Right atrium auricular region (tissue), 2 donors: ENCODE results near the gene PLD5. TPM values are rescaled to one million over a fixed set of nuclear protein-coding genes. Genes with fewer than 3 reads are reported as not detected.

ENCODE experiments used
- DNase-seq: peaks from one replicate; pipeline ENCODE4 v3.0.0-alpha.2; 2019; ENCODE audit warnings: low spot score
- H3K27ac ChIP-seq, 2 donors: fragments of 200-600 bp; sonication (generic); 1 replicate in 1 of 2; 2 replicates in 1 of 2; pipeline ENCODE4 v1.5.1; 2016 to 2019
- H3K27me3 ChIP-seq, 2 donors: fragments of 200-600 bp; sonication (generic); one replicate each; pipeline versions ENCODE4 v1.5.1 to v1.6.0; 2017 to 2019
- H3K36me3 ChIP-seq: fragments of 200-600 bp; sonication (generic); one replicate; pipeline ENCODE4 v1.5.1; 2016
- H3K4me1 ChIP-seq, 2 donors: fragments of 200-600 bp; sonication (generic); one replicate each; pipeline versions ENCODE4 v1.5.1 to v1.6.0; 2017 to 2019
- H3K4me3 ChIP-seq, 2 donors: fragments of 200-600 bp; sonication (generic); 1 replicate in 1 of 2; 2 replicates in 1 of 2; pipeline ENCODE4 v1.5.1; 2017 to 2019; ENCODE audit warnings: mild to moderate bottlenecking in 1 of 2, moderate library complexity in 1 of 2
- H3K9me3 ChIP-seq, 2 donors: fragments of 200-600 bp; sonication (generic); one replicate each; pipeline ENCODE4 v1.5.1; 2019
- total RNA-seq, 2 donors: library from RNA; depleted of rRNA; stranded (reverse); fragments of >200 nt; gene quantifications; one replicate each; pipeline ENCODE4 v1.1.0, GENCODE V29; 2016
- TF ChIP-seq, protein P1 (sequence below), 2 donors: fragments of 200-600 bp; sonication (generic); IDR thresholded peaks; one replicate each; pipeline ENCODE4 v1.5.1; 2019; ENCODE audit warnings: antibody characterized with exemption in 2 of 2

Gene PLD5
- total RNA-seq, 2 donors from 2014 or later = 0.12 to 0.19 TPM

DNA sequence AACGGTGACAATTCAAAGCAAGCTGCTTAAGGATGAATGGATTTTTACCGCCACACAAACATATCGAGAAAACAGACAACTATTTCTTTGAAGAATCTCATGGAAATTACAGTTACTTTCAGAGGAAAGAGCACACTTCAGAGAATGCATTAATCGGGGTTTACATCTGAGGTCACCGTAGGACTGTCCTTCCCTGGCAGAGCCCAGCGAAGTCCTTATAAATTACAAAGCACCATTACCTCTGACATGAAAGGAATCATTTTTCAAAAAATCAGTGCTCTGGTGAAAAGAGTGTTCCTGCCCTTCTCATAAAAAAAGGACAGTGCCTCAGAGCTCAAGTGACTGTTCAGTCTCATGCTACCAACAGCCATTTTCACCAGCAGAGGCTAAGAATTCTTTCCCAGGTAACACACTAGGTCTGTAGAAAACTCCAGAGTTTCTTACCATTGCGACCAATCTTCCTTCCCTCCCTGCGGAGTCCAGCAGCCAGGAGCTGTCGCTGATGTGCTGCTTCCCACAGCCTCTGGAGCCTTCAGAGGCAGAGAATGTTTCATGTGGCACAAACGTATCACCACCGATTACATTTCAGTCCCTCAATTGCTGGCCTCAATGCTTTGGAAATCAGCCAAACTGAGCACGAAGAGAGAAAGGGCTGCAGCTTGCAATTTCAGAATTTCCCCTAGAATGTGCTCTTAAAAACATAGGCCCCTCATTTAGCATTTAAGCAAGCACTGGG lies 75.4 kb downstream of the PLD5 start:
- DNase-seq = no peak
- TF ChIP-seq, protein P1, sequence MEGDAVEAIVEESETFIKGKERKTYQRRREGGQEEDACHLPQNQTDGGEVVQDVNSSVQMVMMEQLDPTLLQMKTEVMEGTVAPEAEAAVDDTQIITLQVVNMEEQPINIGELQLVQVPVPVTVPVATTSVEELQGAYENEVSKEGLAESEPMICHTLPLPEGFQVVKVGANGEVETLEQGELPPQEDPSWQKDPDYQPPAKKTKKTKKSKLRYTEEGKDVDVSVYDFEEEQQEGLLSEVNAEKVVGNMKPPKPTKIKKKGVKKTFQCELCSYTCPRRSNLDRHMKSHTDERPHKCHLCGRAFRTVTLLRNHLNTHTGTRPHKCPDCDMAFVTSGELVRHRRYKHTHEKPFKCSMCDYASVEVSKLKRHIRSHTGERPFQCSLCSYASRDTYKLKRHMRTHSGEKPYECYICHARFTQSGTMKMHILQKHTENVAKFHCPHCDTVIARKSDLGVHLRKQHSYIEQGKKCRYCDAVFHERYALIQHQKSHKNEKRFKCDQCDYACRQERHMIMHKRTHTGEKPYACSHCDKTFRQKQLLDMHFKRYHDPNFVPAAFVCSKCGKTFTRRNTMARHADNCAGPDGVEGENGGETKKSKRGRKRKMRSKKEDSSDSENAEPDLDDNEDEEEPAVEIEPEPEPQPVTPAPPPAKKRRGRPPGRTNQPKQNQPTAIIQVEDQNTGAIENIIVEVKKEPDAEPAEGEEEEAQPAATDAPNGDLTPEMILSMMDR (IDR thresholded peaks at IDR 0.05) = no peak
- Histone ChIP-seq H3K4me1 (no peaks in the 10 kb centered on the region), H3K9me3 (no peaks in the 10 kb centered on the region), H3K4me3 (no peak overlapping the region), H3K36me3 (no peaks in the 10 kb centered on the region), H3K27me3 (no peaks in the 10 kb centered on the region), H3K27ac (no peak overlapping the region)

DNA sequence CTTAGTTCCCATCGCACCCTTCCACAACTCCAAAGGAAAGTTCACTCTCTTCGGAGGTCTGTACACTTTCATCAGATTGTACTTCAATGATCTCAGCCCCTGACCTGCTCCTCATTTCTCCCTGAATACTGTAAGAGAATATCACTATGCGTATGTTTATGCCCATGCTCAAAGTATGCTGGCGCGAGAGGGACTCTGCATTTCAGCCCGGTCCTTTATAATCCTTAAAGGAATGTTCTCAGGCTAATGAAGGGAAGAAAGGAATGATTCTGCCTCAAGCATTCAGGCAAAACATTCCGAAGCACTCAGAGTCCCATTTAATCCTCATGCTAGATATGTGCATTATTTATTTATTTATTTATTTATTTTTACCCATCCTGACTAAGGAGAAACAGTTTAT lies 76.8 kb downstream of the PLD5 start:
- Histone ChIP-seq H3K4me1 (no peaks in the 10 kb centered on the region), H3K9me3 (no peaks in the 10 kb centered on the region), H3K27ac (no peak overlapping the region), H3K4me3 (no peak overlapping the region), H3K36me3 (no peaks in the 10 kb centered on the region), H3K27me3 (no peaks in the 10 kb centered on the region)
- DNase-seq = no peak
- TF ChIP-seq, protein P1 (IDR thresholded peaks at IDR 0.05) = no peak

DNA sequence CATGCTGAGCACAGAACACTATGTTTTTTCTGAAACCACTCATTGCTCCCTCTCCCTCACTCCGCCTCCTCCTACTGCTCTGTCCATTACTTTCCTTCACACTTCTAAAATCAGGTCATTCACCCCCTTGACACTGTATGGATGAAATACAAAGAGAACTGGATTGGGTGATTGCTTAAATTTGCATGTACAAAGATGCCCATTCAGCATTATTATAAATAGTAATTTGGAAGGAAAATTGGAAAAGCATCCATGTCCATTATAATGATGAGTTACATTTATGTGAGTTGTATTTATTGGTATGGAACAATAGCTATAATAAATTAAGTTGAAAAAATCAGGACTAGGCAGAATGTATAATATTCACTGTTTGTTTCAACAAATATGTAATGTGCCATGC lies 83.7 kb downstream of the PLD5 start:
- H3K9me3 ChIP-seq = no peaks in the 10 kb centered on the region
- H3K4me3 ChIP-seq = no peak overlapping the region
- H3K27me3 ChIP-seq = no peaks in the 10 kb centered on the region
- H3K27ac ChIP-seq = no peak overlapping the region
- no peaks in the 10 kb centered on the region for H3K4me1 ChIP-seq
- H3K36me3 ChIP-seq = no peaks in the 10 kb centered on the region
- no peak for DNase-seq
- TF ChIP-seq, protein P1 (IDR thresholded peaks at IDR 0.05) = no peak

DNA sequence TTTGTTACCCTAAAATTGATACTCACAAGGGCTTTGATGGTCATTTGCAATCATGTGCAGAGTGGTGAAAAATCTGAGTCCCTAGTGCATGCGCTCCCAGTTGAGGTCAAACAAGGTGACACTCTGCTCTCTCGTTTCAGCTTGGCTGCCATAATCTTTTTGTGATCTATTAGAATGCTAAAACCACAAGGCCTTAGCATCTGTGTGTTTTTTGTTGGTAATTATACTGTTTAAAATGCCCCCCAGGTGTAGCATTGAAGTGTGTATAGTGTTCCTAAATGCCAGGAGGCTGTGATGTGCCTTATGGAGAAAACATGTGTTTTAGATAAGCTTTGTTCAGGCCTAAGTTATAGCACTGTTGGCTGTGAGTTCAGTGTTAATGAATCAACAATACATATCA lies 89.3 kb downstream of the PLD5 start:
- Histone ChIP-seq H3K27me3 (no peaks in the 10 kb centered on the region), H3K4me3 (no peak overlapping the region), H3K36me3 (no peaks in the 10 kb centered on the region), H3K27ac (no peak overlapping the region), H3K9me3 (no peaks in the 10 kb centered on the region), H3K4me1 (no peaks in the 10 kb centered on the region)
- TF ChIP-seq, protein P1 (IDR thresholded peaks at IDR 0.05) = no peak
- DNase-seq = no peak

DNA sequence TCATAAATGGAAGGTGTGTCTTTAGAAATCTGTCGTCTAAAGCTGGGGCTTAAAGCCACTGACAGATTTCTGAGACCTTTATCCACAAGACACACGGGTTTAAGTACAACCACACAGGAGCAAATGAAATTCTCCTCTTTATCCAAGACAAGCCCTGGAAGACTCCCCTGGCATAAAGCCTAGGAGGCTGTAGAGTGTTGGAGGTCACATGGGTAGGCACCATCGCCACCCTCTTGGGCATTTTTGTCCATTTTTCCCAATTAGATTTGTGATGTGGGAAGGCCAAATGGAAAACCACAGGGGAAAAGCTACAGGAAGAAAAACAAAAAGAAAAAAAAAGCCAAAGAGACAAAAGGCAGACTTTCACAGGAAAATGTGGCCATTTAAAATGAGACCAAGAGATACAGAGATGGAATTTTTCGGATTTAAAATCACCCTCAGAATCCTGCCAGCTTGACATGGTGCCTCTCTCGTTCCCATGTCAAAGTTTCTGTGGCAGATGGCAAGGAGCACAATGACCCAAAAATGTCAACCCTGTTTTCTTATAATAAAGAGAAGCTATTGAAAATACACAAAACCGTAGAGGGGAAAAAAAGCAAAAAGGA lies 91.9 kb downstream of the PLD5 start:
- Histone ChIP-seq H3K36me3 (no peaks in the 10 kb centered on the region), H3K27ac (no peak overlapping the region), H3K4me1 (no peaks in the 10 kb centered on the region), H3K27me3 (no peaks in the 10 kb centered on the region), H3K9me3 (no peaks in the 10 kb centered on the region), H3K4me3 (no peak overlapping the region)
- DNase-seq = no peak
- TF ChIP-seq, protein P1 (IDR thresholded peaks at IDR 0.05) = no peak
